Dedifferentiated amniotic fluid mesenchymal stem cell (primary cell): ENCODE data around the gene CDV3.

Experiments used
- DNase-seq: peaks from one replicate; pipeline ENCODE4 v3.0.0-alpha.2; 2016; ENCODE audit errors: extremely low spot score

CDV3 gene

DNA sequence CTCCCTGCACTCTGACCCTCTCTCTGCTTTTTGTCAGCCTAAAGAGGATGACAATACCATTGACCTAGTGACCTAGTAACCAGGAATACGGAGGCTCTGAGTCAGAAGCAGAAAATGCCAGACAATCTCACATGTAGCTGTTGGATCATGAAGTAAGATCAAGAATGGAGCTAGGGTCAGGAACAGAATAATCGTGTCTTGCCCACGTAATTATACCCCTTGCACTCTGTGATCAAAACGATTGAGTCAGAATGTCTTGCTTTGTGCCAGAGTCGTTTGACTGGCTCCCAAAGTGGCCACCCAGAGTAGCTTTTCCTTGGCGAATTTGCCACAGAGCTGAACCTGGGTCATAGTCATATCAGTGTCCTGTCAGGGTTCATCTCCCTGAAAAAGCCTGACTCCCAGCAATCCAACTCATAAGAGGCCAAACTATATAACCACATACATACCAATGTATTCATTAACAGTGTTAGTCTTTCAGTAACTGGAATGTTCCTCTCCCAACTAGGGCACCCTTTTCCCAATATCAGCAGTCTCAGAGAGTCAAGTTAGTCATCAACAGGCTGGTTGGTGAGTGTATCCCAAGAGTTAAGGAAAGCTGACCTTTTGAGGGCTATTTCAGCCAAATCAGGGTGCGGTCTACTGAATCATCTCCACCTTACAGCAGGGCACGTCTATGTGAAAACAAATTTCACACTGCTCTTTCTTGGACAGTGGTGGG, 5.0 kb upstream of the CDV3 start:
- DNase-seq, result peak; percentile 47

DNA sequence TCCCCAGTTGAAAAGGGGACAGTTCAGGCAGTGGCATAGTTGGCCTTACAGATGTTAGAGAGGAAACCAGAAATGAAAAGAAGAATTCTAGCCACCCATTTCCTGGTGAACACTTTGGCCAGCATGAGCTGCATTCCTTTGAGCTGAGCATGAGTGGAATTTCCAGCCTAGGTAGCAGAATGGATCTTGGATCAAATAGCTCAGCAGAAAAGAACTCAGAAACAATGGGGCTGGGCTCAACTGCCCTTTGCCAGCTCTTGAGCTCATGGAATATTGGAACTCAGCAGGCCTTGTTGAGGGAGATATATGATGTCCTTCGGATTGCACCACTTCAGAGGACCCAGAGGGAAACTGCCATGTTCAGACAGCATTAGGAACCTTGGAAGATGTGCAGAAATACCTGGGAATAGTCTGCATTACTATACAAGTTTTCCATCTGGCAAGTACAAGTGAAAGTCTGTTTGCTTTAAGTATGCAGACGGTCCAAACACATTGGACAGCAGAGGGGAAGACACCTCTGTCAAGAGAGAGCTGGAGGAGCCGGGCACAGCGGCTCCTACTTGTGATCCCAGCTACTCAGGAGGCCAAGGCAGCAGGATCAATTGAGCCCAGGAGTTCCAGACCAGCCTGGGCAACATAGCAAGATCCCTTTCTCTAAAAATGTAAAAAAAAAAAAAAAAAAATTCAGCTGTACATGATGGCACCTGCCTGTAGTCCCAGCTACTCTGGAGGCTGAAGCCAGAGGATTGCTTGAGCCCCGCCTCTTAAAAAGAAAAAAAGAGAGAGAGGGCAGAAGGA, 3.1 kb upstream of the CDV3 start:
- peak; percentile 89 for DNase-seq

DNA sequence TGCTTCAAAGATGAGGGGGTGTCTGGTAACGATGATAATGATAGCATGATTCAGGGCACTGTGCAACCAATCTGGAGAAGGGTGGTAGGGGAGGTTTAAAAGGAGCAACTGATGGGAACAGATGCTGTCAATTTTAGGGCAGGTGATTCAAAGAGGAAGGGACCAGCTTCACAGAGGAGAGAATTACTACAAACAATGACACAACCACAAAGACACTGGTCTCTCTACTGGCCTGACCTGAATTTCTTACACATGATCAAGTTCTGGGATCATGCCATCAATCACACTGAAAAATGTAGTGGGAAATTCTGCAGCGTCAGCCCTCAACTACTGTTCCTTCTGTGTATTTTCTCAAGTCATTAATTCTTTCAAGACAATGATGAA, 2.6 kb upstream of the CDV3 start:
- no peak for DNase-seq

DNA sequence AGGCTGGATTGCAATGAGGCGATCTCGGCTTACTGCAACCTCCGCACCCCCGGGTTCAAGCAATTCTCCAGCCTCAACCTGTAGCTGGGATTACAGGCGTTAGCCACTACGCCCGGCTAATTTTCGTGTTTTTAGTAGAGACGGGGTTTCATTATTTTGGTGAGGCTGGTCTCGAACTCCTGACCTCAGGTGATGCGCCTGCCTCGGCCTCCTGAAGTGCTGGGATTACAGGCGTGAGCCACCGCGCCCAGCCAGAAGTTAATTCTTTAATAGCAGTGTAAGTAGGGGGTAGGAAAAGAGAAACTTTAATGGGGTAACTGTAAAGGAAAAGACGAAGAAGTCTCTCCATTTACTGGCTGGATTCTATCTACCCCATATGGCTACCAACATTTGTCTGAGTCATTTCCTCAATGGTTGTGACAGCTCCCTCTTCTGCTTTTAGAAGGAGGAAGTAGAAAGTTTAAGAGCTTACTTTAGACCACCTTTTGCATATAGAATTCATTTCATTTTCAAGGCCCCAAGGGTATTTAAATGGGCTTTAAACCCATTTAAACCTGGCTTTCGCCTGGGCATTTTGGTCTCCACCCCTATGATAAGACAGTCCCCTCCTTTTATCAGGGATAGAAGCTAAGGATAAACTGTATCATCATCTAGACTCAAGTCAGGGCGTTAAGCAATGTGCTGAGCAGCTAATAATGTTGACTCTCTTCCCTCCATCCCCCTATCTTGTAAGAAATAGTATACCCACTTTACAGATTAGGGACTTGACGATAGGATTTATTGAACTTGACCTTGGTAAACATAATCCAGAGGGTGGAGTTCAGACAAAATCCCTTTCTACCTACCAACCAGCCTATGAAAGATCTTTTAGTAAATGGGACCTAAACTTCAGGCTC, 1.1 kb upstream of the CDV3 start:
- DNase-seq, result no peak

DNA sequence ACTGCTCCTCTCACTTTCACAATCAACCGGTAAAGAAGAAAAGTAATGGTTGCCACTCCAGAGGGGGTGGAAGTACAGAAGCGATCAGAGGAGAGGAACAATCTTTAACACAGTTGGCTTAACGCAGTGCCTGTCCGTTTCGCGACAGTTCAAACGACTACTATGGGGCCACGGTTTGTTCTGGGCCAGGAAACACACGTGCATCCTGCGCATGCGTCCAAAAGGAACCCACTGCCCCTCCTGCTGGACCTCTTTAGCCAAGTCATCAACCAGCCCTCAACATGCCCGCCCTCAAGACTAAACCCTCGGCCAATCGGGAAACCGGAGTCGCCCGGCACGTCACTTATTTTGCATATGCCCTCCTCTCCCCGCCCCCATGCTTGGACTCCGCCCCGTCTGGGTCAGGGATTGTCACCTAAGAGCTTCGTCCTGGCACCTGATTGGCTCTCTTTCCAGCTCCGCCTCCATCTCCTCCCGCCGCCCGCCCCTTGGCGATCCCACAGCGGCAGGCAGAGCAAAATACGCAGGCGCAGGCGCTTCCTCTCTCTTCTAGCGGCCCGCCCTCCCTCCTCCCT, 345 bp upstream of the CDV3 start:
- DNase-seq, result peak; percentile 100

DNA sequence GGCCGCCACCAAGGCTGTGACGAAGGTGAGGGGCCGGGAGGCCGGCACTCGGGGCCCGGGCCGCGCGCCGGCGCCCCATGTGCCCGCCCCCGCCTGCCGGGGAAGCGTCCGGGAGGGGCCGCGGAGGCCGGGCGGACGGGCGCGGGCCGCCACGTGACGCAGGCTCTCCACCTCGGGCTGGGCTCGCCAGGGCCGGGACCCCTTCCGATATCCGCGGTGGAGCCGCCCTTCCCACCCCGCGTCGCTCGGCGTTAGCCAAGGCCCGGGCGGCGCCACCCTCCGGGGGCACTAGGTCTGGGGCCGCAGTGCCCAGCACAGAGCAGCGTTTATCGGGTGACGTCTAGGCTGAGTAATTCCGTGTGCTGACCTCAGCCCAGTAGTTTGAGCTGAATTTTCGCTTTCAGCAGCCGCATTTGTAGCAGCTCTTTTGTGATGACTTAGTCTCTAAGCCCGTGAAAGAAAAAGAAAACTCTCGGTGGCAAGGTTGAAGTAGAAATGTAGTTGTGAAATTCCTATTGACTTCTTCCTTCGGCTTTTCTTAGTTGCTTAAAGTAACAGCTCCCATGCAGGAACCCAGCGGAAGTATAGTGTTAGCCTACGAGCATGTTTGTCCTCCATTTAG, 885 bp downstream of the CDV3 start:
- peak; percentile 78 for DNase-seq

DNA sequence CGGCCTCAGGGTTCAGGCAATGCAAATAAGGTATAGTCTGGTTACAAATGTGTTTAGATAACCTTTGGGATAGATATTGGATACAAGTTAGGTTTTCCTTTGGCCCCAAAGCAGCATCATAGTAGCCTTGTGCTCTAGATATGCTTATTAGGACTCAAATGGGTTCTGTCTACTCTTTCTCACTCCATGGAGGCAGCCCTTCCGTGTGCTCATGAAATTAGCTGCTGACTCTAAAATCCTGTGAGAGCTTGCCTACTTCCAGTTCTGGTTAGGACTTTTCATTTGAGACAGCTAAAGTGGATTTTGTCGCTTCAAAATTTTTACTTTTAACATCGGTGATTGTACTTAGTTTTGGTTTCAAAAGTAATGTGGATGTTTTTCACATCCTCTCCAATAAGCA, 1.6 kb downstream of the CDV3 start:
- no peak for DNase-seq

DNA sequence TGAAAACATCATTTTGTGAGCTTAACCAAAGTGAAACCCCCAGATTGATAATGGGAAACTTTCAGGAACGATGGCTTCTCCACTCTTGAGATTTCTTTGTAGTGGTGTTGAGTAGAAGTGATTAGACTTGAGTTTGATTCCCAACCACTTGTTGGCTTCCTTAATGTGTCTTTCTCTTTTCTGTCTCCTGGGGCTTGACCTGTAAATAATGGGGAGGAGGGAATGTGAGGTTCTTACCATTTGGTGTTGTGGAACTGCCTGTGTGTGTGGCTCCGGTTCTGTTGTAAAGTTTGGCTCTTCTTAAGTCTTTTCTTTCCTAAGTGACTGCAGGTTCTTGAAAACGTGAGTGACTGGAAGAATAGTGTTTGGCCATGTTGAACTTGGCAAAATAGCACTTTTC, 2.7 kb downstream of the CDV3 start:
- DNase-seq, result no peak

DNA sequence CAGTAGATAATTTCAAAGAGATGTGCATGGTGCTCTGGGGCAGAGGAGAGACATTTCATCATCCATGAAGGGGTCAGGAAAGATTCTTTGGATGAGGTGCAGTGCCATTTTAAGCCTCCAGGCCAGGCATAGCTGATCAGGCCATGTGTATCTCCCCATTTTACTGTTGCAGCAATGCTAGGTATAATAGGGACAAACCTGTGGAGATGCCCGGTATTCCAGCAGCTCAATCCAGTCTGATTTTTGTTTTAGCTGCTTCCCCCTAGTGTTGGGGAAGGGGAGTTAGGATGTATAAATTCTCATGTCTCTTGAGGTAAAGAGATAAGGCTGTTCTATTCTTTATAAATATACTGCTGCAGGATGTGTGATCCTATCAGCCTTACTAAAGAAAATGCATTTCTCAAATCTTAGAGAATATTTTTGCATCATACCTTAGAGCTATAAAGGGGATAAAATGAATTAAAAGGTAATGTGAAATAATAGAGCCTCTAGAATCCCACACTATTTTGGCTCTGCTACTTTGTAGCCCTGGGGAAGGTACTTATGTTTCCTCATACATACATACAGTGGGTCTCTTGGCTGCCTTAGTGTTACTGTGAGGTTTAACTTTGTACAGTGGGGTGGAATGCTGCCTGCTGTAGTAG, 5.2 kb downstream of the CDV3 start:
- no peak for DNase-seq

DNA sequence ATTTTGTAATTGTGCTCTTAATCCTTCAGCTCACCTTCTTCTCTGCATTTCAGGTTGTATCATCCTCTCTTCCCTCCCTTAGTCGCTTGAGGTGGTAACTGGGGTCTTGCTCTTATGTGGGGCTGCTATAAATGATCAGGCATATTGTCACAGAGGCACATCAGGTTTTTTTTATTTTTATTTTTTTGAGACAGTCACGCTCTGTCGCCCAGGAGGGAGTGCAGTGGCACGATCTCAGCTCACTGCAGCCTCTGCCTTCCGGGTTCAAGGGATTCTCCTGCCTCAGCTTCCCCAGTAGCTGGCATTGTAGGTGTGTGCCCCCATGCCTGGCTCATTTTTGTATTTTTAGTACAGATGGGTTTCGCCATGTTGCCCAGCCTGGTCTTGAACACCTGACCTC, 9.9 kb downstream of the CDV3 start:
- no peak for DNase-seq

DNA sequence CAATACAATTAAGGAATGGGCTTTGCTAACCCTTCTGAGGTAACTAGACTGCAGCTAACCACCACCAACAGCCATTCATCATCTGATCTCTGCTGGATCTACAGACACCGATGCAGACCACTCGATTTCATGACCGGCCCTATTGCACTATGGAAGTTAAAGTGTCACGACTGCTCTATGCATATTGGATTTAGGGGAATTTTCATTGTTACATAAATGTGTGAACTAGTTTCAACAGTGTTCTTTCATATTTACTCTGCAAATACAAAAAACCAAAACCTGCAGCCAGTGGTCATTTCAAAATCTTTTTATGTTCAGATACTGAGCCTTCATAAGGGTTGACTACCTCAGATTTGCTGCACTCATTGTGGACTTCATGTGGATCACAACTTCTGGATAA, 14.5 kb downstream of the CDV3 start:
- DNase-seq, result no peak

DNA sequence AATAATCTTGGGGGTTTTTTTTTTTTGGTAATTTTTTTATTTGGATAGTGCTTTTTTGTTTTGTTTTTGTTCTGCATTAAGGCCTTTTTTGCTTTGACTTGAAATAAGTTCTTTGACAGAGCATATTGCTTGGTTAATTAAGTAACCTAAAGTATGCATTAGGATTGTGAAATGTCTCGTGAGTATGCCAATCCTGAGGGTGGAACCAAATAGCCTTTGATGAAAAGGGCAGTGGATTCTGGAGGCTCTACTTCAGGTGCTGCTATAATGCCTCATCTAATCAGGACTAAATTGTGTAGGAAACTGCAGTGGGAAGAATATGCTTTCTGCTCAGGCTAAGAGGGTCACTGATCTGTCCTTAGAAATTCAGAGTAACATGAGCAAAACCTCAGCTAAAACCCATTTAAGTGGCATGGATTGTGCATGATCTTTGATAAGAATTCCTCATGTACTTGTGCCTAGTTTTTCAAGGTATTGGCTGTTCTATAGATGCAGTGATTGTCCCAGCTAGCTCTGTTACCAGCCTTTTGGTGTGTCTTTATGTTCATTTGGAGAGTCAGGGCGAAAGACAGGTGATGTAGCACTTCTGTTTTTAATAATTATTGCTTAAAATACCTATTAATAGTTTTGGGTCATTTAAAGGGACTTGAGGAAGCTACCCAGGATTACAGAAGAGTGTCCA, 15.4 kb downstream of the CDV3 start:
- DNase-seq, result no peak

DNA sequence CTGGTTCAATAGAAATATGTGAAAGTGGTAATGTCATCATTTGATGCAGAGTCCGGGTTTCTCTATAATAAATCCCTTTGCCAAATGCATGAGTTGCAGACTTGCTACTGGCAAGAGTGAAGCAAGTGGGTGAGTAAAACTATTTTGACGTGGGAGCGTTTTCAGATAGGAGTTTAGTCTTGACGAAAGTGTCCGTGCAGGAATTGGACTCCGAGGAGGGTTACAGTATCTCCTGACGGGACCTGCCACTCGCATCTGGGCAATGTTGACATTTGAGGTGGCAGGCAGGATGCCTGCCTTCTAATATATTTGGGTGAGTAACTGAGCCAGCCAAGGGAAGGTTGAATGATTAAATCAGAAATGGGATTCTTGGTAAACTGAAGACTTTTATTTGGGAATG, 16.0 kb downstream of the CDV3 start:
- DNase-seq, result no peak

DNA sequence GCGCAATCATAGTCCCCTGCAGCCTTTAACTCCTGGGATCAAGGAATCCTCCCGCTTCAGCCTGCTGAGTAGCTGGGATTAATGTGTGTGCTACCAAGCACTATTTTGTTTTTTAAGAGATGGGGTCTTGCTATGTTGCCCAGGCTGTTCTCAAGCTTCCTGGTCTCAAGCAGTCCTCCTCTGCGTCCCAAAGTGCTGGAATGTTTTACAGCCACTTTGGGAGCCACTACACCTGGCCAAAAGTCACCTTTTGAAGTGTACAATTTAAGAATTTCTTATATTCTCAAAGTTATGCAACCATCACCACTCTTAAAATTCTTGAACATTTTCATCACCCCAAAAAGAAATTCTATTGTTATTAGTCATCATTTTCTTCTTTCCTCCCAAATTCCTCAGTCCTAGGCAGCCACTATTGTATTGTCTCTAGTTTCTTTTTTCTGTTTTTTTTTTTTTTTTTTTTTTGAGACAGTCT, 17.8 kb downstream of the CDV3 start:
- peak; percentile 63 for DNase-seq

DNA sequence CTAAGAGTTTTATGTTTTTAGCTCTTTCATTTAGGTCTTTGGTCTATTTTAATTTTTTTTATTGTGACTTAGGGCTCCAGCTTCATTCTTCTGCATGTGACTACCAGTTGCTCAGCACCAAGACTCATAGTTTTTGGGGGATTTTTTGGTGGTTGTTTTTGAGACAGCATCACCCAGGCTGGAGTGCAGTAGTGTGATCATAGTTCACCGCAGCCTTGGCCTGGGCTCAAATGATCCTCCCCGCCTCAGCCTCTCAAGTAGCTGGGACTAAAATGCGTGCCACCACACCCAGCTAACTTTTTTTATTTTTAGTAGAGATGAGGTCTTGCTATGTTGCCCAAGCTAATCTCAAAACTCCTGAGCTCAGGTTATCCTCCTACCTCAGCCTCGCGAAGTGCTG, 19.4 kb downstream of the CDV3 start:
- DNase-seq, result no peak

DNA sequence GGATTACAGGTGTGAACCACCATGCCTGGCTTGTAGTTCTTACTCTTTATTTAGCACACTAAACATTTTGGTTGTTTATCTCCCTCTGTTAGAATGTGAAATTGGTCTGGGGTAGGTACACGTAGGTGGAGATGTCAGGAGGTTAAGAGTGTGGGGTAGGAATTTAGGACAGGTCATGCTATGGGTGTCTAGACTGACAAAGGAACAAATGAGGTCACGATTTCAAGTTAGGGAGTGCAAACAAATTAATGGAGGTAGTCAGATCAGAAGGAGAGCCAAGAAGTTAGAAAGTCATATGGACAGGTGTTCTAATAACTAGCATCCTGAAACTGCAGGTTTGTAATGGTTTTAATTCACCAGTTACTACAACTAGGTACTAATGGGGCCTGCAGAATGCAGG, 19.8 kb downstream of the CDV3 start:
- no peak for DNase-seq

DNA sequence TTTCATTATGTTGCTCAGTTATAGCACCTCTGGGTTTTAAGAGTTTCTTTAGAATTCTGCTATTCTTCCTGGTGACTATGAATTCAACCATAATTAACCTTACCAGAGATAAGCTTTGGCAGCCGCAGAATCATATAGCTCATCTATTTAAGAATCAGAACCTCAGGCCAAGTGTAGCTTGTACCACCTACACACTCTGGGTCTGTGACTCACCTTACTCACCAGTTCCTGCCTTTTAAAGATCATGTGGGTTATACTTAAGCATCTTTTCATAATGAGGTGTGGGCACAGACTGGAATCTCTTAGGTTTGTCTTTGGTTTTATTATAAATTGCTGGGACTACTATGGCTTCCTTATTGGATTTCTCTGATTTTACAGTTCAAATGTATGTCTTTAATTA, 21.9 kb downstream of the CDV3 start:
- no peak for DNase-seq

DNA sequence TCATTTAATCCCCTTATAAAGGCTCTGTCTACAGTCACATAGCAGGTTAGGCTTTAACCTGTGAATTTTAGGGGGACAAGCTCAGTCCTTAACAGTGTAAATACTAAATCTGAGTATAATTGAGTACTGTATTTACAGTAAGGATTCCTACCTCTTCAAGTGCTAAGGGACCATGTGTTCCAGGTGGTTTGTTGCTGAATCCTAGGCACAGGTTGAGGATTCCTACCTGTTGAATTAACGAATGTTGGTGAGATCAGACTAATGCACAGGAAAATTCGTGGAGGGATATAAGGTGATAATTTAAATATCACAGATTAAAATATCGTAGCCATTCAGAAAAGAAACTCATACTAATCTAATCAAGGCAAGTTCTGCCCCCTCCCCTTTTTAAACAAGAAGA, 24.9 kb downstream of the CDV3 start:
- no peak for DNase-seq

DNA sequence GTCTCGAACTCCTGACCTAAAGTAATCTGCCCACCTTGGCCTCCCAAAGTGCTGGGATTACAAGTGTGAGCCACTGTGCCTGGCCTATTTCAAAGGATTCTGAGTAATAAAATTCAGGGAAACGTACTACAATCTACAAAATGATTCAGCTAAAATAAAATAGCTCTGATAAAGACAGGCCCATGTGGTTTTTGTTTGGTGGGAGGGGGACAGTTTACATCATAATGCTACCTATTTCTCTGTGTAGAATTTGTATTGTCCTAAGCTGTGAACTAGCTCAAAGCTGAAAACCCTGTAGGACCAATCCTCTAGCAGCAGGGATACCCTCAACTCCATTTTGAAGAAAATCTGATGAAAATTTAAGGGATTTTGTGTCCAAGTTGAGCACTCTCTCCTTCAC, 25.8 kb downstream of the CDV3 start:
- no peak for DNase-seq

DNA sequence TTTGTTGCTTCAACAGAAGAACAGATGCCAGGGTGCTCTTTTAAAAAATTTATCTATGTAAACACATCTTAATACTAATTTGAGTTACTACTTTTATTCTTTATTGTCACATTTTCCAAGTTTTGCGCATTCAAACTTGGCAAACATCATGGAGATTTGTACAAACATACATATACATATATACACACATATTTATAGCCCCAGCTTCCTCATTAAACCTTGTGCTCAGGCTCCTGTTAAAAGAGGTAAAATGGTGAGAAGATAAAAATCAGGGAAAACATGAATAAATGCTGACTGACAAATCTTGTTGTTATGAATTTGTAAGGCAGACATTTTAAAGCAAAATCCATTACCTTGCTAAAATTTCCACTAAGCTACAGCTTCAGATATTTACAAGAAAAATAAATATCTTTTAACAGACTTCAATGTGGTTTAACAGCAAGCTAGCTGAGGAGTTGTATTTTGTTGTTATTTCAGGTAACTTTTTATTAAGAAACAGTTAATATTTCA, 27.1 kb downstream of the CDV3 start:
- no peak for DNase-seq
